ENCODE measurements around the gene SEPHS2. TPM values are rescaled to one million over a fixed set of nuclear protein-coding genes. Genes with fewer than 3 reads are reported as not detected.

SEPHS2 gene
- total RNA-seq, 1 donor from 2014 or later = 9.0 TPM

DNA sequence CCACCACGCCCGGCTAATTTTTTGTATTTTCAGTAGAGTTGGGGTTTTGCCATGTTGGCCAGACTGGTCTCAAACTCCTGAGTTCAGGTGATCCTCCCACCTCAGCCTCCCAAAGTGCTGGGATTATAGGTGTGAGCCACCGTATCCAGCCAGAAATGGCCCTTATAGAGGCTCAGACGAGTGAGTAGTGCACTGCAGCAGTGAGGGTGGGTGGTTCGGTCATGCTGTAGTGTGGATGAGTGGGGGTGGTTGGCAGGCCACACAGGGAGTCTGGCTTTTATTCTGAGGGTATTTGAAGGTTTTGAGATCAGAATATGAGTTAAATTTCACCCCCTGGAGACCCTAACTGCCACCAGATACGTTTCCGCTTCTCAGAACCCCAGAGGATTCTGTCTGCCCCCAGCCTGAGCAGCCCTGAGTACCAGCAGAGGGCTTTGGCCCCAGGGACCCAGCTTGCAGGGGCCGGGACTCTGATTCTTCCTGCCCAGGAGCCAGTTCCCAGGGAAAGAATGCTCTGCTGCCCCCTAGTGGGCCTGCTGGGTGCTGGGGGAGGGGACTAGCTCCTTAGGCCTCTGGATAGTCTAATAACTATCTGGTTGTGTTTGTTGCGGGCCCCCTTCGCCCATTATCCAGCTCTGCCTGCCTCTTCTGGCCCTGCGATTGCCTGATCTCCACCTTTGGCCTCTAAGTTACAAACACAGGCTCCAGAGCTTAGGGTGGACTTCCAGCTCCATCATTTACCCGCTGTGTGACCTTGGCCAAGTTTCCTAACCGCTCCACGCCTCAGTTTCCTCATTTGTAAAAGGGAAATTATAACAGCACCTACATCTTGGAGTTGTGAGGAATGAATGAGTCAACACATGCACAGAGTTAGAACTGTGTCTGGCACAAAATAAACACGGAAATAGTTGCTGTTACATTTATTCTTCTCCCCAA lies 36.3 kb downstream of the SEPHS2 start:
- no peak overlapping the region for H3K9ac ChIP-seq

DNA sequence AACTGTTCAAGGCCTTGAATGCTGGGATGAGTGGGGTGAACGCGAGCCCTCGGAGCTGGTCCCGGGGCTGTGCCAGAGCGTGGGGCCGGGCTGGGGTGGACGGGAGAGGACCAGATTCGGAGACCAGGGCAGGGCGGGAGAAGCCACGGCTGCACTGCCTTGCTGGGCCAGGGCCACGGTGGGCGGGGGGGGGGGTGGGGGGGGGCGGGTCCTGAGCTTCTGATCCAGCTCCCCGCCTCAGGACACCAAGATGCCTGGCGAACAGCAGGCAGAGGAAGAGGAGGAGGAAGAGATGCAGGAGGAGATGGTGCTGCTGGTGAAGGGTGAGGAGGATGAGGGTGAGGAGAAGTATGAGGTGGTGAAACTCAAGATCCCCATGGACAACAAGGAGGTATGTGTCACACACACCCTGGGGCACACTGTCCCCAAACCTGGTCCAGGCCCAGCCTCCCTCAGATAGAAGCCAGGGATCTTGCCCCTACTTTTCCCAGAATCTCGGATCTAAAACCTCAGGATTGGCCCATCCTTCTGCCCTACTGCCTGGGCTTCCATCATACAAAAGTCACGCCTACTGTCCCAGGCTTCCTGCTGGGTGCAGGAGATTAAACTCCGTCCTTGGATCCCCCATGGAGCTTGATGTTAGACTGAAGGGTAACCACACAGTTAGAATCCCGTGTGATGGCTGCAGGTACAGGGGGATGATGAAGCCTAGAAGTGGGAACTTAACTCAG lies 37.7 kb downstream of the SEPHS2 start:
- peaks cover 8% of the 10 kb centered on the region for H3K36me3 Mint-ChIP-seq
- peaks cover 35% of the 10 kb centered on the region for H4K20me1 ChIP-seq (ENCODE audit: low read depth)
- H3K4me1 Mint-ChIP-seq = peaks cover 26% of the 10 kb centered on the region
- peak; percentile 56 for DNase-seq (ENCODE audit: low spot score)
- H3K4me3 ChIP-seq = peak overlapping the region; percentile 98
- H3K27me3 ChIP-seq = no peaks in the 10 kb centered on the region
- peak overlapping the region; percentile 95 for H3K4me2 ChIP-seq
- peaks cover 14% of the 10 kb centered on the region for H3K4me1 ChIP-seq
- no peak overlapping the region for H3K27ac Mint-ChIP-seq
- no peaks in the 10 kb centered on the region for H3K9me3 ChIP-seq (ENCODE audit: low read depth)
- no peaks in the 10 kb centered on the region for H3K9me3 Mint-ChIP-seq
- H3K4me3 Mint-ChIP-seq = peak overlapping the region; percentile 82
- H3K27me3 Mint-ChIP-seq (ENCODE audit: insufficient read depth, low read depth) = peaks cover 8% of the 10 kb centered on the region
- peak overlapping the region; percentile 65 for H3K27ac ChIP-seq
- H2AFZ ChIP-seq (replicated peaks) = peak overlapping the region; percentile 92
- H3K79me2 ChIP-seq (ENCODE audit: low read depth) = peaks cover 48% of the 10 kb centered on the region
- TF ChIP-seq EZH2 (IDR thresholded peaks at IDR 0.05) = no peak
- TF ChIP-seq, protein P1, sequence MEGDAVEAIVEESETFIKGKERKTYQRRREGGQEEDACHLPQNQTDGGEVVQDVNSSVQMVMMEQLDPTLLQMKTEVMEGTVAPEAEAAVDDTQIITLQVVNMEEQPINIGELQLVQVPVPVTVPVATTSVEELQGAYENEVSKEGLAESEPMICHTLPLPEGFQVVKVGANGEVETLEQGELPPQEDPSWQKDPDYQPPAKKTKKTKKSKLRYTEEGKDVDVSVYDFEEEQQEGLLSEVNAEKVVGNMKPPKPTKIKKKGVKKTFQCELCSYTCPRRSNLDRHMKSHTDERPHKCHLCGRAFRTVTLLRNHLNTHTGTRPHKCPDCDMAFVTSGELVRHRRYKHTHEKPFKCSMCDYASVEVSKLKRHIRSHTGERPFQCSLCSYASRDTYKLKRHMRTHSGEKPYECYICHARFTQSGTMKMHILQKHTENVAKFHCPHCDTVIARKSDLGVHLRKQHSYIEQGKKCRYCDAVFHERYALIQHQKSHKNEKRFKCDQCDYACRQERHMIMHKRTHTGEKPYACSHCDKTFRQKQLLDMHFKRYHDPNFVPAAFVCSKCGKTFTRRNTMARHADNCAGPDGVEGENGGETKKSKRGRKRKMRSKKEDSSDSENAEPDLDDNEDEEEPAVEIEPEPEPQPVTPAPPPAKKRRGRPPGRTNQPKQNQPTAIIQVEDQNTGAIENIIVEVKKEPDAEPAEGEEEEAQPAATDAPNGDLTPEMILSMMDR (IDR thresholded peaks at IDR 0.05) = no peak
- no peak for TF ChIP-seq EZH2phosphoT487 (IDR thresholded peaks at IDR 0.05)
- H3K36me3 ChIP-seq = no peaks in the 10 kb centered on the region
- H3K9ac ChIP-seq = peak overlapping the region; percentile 86
- H3F3A ChIP-seq (ENCODE audit: low read depth) = peaks cover 40% of the 10 kb centered on the region

More for the DNA sequence above, 36.3 kb downstream of the SEPHS2 start:
- Histone ChIP-seq H2AFZ (replicated peaks) (no peak overlapping the region), H3K79me2 (ENCODE audit: low read depth) (peaks cover 48% of the 10 kb centered on the region), H3K27me3 (no peaks in the 10 kb centered on the region), H4K20me1 (ENCODE audit: low read depth) (peaks cover 35% of the 10 kb centered on the region), H3K36me3 (no peaks in the 10 kb centered on the region), H3K4me1 (peaks cover 14% of the 10 kb centered on the region), H3K4me2 (peak overlapping the region; percentile 95), H3K27ac (no peak overlapping the region), H3K4me3 (no peak overlapping the region), H3F3A (ENCODE audit: low read depth) (peaks cover 44% of the 10 kb centered on the region), H3K9me3 (ENCODE audit: low read depth) (no peaks in the 10 kb centered on the region)
- Mint-ChIP-seq H3K9me3 (no peaks in the 10 kb centered on the region), H3K27ac (no peak overlapping the region), H3K27me3 (ENCODE audit: insufficient read depth, low read depth) (peaks cover 9% of the 10 kb centered on the region), H3K4me3 (peak overlapping the region; percentile 63), H3K4me1 (peaks cover 26% of the 10 kb centered on the region), H3K36me3 (peaks cover 14% of the 10 kb centered on the region)
- TF ChIP-seq, protein P1 (IDR thresholded peaks at IDR 0.05) = peak; percentile 89
- TF ChIP-seq EZH2phosphoT487 (IDR thresholded peaks at IDR 0.05) = no peak
- no peak for TF ChIP-seq EZH2 (IDR thresholded peaks at IDR 0.05)
- peak; percentile 92 for DNase-seq (ENCODE audit: low spot score)

DNA sequence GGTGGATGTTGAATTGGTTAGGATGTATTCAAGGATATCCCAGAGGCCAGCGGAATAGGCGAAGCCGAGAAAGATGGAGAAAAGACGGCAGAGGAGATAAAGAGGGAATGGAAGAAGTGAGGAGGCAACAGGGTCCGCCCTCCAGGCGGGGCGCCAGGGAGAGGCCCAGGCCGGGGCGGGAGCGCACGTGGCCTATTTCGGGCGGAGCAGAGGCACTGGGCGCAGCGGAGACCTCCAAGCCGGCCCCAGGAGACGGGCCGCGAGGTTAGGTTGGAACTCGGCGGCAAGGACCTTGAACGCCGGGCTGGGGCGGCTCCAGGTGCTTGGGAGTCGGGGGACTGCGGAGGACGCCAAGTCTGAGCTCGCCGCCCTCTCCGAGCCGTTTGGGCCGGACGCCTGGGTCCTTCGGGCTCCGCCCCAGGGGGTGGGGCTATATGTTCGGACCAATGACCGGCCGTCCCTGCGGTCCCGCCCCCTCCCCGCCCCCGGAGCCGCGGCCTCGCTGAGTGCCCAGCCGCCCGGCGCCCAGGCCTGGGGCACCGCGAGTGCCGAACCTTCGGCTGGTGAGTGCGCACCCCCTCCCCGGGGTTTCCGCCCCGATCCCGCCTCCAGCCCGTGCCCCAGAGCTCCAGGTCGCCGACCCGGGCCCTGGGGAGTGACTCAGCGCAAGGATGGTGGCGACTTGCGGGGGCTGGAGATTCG lies 38.4 kb downstream of the SEPHS2 start, which contains the start of gene ZNF771:
TSS of gene ZNF771 (plus strand) at position 505 of the 702 bp plus-strand sequence. CDS start 448 bp downstream, outside the sequence.
- Histone ChIP-seq H3K79me2 (ENCODE audit: low read depth) (peaks cover 44% of the 10 kb centered on the region), H3K4me1 (peaks cover 14% of the 10 kb centered on the region), H3K9ac (peak within 1 kb of the TSS; percentile 86), H3K36me3 (no peaks in the 10 kb centered on the region), H3K27ac (peak within 1 kb of the TSS; percentile 65), H4K20me1 (ENCODE audit: low read depth) (peaks cover 35% of the 10 kb centered on the region), H3K4me3 (peak within 1 kb of the TSS; percentile 98), H3K9me3 (ENCODE audit: low read depth) (no peaks in the 10 kb centered on the region), H2AFZ (replicated peaks) (peak within 1 kb of the TSS; percentile 92), H3F3A (ENCODE audit: low read depth) (peaks cover 40% of the 10 kb centered on the region), H3K4me2 (peak within 1 kb of the TSS; percentile 95), H3K27me3 (no peaks in the 10 kb centered on the region)
- DNase-seq (ENCODE audit: low spot score) = peak; percentile 95
- H3K9me3 Mint-ChIP-seq = no peaks in the 10 kb centered on the region
- H3K36me3 Mint-ChIP-seq = peaks cover 8% of the 10 kb centered on the region
- H3K4me1 Mint-ChIP-seq = peaks cover 26% of the 10 kb centered on the region
- H3K27me3 Mint-ChIP-seq (ENCODE audit: insufficient read depth, low read depth) = peaks cover 8% of the 10 kb centered on the region
- H3K4me3 Mint-ChIP-seq = peak within 1 kb of the TSS; percentile 92
- peak within 1 kb of the TSS; percentile 31 for H3K27ac Mint-ChIP-seq
- no peak for TF ChIP-seq EZH2 (IDR thresholded peaks at IDR 0.05)
- TF ChIP-seq EZH2phosphoT487 (IDR thresholded peaks at IDR 0.05) = no peak
- TF ChIP-seq, protein P1 (IDR thresholded peaks at IDR 0.05) = no peak
